IPS DF 19.7 (cell line): Measurements from ENCODE around the gene PRDM10.
"Not testable (repeated sequence)": the region's sequence is repeated elsewhere in the genome, so short reads cannot be mapped to it uniquely, and the experiment has no call there.

Experiments
- DNase-seq: peaks from one replicate; pipeline ENCODE4 v3.0.0-alpha.2; 2013; ENCODE audit warnings: low read depth, low spot score

PRDM10 gene

GRCh38 chr11:130015846-130016245 lies 13.2 kb upstream of the PRDM10 start:
- DNase-seq, result not testable (repeated sequence)

- no peak for DNase-seq
Measured at GRCh38 chr11:130008326-130008725, 5.7 kb upstream of the PRDM10 start.

DNA sequence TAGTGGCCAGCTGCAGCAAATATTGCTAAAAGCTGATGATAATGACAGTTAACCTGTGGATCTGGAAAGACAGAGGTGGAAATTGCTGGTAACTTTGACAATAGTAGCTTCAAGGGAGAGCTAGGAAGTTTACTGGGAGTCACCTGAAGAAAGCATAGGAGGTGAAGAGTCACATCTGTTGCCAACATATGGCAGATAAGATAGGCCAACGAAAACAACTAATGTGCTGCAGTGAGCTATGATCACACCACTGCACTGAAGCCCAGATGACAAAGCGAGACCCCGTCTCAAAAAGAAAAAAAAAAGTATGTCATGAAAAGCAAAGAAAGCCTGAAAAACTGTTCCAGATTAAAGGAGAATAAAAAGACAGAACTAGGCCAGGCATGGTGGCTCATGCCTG lies 4.3 kb upstream of the PRDM10 start:
- DNase-seq, result no peak

DNA sequence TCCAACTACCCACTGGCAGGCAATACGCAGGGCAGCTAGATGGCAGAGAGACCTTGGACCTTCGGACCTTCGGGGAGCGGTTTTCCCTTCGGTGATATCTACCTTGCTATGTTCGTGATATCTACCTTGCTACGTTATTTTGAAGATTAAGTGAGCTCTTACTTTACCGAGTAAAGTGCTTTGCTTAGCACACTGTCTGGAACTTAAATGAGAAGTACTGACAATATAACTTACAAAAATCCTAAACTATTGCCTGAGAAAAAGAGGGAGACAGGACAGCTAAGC lies 1.0 kb upstream of the PRDM10 start:
- DNase-seq, result no peak

DNA sequence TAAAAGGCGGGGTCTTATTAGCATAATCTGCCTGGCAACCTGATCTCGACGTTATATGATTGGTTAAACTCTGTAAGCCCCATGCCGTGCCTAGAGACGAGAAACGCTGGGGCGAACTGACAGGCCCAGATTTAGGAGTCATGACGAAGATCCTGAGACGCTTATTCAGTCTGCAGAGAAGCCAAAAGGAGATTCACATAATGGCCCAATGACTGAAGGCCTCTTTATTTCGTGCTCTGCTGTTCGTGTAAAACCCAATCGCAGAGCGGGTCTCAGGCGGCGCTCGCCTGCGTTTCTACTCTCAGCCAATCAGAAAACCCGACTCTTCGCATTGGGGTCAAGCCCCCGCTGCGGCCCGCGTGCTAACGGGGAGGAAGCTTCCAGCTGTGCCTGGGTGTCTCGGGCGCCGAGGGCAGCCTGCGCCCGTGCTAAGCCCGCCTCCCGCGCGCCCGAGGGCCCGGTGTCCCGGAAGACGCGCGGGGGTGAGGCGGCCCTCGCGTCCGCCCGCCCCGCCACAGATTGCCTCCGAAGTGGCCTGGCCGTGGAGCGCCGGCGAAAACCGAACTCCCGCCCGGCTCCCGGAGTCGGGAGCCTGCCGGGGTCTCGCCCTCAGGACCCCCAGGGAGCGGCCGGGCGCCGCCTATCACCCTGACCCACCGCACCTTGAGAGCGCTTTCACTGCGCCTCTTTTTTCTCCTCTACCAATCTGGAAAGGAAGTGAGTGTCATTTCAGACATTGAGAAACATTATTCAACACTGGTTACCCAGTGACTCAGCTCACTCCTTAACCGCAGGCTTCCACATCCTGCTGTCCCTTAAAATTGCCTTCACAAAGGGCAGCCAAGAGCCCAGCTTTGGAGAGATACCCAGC lies 446 bp upstream of the PRDM10 start:
- DNase-seq, result peak; percentile 88

DNA sequence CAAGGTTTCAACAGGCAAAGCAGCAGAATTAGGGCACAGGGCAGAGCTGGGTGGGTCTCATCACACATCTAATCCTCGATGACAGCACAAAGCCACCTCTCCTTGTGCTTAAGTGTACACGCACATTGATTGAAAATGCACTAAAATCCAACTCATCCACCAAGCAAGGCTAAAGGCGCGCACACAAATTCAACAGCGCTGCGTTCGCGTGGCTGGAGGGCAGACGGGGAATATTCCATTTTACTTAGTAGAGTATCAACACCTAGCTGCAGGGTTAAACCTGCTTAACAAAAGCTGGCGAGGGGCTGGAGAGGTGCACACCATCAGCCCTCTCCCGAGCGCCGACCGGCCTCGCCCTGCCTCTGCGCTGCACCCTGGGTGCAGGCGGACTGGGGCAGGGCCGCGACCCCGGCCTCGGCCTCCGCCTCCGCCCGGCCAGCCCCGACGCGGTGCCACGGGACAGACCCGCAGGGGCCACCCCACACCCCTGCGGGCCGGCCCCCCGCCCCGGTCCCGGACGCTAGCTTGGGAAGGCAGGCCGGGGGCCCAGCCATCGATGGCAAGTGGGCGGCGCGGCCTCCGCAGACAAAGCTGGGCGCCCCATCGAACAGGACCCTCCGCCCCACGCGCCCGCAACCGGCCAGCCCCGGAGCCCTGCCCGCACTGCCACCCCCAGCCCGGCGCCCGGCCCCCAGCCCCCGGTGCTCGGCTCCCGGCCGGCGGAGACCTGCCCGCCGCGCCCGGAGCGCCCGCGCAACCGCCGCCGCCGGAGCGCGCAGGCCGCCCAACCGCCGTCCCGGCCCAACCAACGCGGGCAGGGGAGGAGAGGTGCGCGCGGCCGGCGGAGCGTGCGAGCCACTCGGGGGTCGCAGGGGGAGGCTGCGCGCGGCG lies 929 bp downstream of the PRDM10 start:
- no peak for DNase-seq

GRCh38 chr11:130000552-130001176 lies 2.0 kb downstream of the PRDM10 start:
- no peak for DNase-seq

GRCh38 chr11:129999407-129999806 lies 3.2 kb downstream of the PRDM10 start:
- no peak for DNase-seq

- DNase-seq, result no peak
Measured at GRCh38 chr11:129998905-129999304, 3.7 kb downstream of the PRDM10 start.

DNA sequence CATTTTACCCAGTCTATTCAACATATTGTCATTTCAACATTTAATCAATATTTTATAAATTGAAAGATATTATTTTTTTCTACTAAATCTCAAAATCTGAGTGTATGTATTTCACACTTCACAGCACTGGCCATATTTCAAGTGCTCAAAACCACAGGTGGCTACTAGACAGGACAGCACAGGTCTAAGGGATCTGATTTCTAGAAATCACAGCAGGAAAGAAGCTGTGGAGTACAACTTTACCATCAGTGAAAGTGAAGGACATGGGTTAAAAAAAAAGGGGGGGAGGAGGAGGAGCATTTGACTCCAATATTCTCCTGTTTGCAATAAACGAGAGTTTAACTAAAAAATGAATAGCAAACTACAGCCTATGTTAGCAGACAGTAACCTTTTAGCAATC lies 4.5 kb downstream of the PRDM10 start:
- no peak for DNase-seq

- DNase-seq, result no peak
Measured at GRCh38 chr11:129997513-129997912, 5.1 kb downstream of the PRDM10 start.

GRCh38 chr11:129996113-129996870 lies 6.3 kb downstream of the PRDM10 start:
- no peak for DNase-seq

DNA sequence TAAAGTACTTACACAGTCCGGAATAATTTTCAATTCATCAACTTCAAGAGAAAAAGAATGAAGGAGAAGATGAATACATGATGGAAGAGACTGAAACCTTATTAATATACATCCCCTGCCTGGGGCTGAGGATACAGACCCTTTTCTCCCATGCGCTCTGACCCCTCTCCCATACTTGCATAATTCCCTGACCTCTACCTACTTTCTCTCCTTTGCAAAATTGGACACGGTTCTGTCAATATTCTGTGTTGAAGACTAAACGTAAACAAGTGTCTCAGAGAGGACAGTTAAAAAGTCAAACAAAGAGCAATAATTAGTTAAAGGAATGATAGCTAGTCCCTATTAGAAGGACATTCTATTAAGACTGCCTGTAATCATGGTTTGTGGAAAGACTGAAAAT lies 7.5 kb downstream of the PRDM10 start:
- DNase-seq, result no peak

DNA sequence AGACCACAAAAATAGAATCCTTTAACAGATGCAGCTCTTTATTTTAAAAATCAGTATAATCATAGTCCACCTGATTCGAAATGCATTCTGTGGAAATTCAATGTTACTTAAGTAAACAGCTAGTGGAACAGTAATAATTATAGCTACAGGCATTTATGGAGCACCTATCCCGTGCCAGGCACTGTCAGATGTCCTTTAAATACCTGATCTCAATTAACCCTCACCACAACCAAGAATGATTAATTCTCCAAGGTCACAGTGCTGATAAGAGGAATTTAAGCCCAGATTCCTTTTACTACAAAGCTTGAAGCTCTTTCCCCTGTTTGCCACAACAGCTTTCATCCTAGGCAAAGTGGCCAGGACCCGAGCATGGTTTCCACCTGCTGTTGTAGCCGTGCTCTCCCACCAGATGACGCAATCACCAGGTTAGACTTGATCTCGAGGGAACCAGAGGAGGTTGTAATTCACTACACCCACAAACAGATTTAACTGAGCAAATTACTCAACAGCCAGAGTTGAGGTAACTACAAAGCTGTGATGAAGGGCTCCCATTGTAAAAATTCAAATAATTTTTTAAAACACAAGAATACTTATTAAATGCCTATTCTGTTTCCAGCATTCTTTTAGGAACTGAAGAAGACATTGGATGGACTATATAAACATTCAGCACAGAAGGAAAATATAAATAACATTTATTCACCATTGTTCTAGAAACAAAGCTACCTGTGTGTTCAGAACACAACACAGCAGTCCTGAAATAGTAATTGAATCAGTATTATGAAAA lies 10.3 kb downstream of the PRDM10 start:
- DNase-seq, result no peak

- DNase-seq, result no peak
Measured at GRCh38 chr11:129989149-129989813, 13.4 kb downstream of the PRDM10 start.

DNA sequence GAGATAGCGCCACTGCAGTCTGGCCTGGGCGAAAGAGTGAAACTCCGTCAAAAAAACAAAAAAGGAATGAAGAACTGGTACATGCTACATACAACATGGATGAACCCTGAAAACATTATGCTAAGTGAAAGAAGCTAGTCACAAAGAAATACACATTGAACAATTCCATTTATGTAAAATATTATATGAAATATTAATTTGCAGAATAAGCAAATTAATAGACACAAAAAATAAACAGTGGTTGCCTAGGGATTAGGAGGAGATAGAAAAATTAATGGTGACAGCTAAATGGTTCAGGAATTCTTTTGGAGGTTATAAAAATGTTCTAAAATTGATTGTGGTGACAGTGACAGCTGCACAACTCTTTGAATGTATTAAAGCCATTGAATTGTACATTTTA lies 14.7 kb downstream of the PRDM10 start:
- DNase-seq, result no peak

GRCh38 chr11:129985823-129986222 lies 16.8 kb downstream of the PRDM10 start:
- DNase-seq, result no peak

- no peak for DNase-seq
Measured at GRCh38 chr11:129980086-129980485, 22.5 kb downstream of the PRDM10 start.

DNA sequence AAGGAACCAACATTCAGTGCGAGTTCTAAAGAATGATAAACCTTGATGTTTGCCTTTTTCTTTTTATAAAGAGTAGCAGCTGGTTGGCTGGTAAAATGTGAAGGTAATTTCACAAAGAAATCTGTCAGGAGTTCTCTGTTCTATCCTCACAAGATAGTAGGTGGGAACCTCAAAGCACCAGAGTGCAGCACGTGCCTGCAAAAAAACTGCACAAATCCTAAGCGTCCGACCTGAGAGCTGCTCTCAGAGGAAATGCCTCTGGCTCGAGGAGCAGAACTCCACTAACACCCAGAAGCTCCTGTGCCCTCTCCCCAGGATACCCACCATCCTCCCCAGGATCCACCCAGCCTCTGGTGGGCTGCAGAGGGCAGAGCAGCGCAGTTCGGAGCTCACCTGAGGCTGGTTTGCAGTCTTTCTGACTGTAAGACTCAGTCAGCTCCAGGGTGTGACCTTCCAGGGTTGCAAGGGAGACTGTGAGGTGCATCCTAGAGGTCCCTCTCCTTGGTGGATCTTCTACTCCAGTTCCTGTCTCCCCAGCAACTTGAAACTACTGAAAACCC lies 23.5 kb downstream of the PRDM10 start:
- DNase-seq, result no peak

DNA sequence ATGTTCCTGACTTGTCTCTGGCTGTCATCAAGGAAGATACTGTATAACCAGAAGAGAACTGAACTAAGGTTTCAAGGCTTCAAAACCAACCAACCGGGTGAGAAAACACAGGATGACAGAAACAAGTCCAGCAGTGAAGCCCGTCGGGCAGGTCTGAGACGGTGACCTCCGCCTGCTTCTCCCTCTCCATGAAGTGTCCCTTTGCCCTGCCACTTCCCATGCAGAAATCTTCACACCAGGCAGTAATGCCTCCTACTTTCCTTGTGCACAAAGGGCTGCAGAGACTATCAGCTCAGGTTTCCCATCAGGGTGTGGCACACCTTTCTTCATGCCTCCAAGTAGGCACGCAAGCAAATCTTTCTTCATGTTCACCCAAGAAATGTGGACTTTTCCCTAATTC lies 24.2 kb downstream of the PRDM10 start:
- DNase-seq, result no peak
